SKM-1 treated with dmso at 0.1 percent for 144 hours (cell line): ENCODE measurements around the gene SF3B6.
A peak's percentile ranks its signal among the peaks of the same experiment; 100 is the strongest.
"Not testable (repeated sequence)": the region's sequence is repeated elsewhere in the genome, so short reads cannot be mapped to it uniquely, and the experiment has no call there.

Source experiments
- DNase-seq: peaks from one replicate; lab custom pipeline; 2025; ENCODE audit not compliant: unreplicated experiment; lab: John Stamatoyannopoulos, UW

SF3B6 gene

GRCh38 chr2:24075915-24076848 is at the start of gene SF3B6:
TSS of gene SF3B6 (minus strand) at chr2:24076326. CDS start at chr2:24076229, 97 bp downstream.
- DNase-seq = peak; percentile 98

- no peak for DNase-seq
These were observed 47.9 kb upstream of the SF3B6 start for GRCh38 chr2:24123922-24124580.

- DNase-seq = peak; percentile 78
These were observed 47.2 kb upstream of the SF3B6 start, which contains the start of the genes FAM228B and PFN4 for GRCh38 chr2:24123195-24123921. TSS of gene FAM228B (plus strand) at chr2:24123469. CDS start at chr2:24124362, 893 bp downstream. TSS of gene PFN4 (minus strand) at chr2:24123334. CDS start at chr2:24122535, 799 bp downstream.

GRCh38 chr2:24122366-24123194 is 46.5 kb upstream of the SF3B6 start:
- no peak for DNase-seq

- no peak for DNase-seq
These were observed 45.3 kb upstream of the SF3B6 start for GRCh38 chr2:24121469-24121868.

- DNase-seq = no peak
These were observed 44.9 kb upstream of the SF3B6 start for GRCh38 chr2:24121066-24121465.

GRCh38 chr2:24117902-24118301 is 41.8 kb upstream of the SF3B6 start:
- DNase-seq = no peak

GRCh38 chr2:24115057-24115456 is 38.9 kb upstream of the SF3B6 start:
- no peak for DNase-seq

- DNase-seq = no peak
These were observed 35.3 kb upstream of the SF3B6 start for GRCh38 chr2:24111407-24111901.

GRCh38 chr2:24110660-24111303 is 34.7 kb upstream of the SF3B6 start:
- DNase-seq = no peak

- DNase-seq = not testable (repeated sequence)
These were observed 33.3 kb upstream of the SF3B6 start for GRCh38 chr2:24109431-24109830.

- DNase-seq = no peak
These were observed 31.2 kb upstream of the SF3B6 start for GRCh38 chr2:24107336-24107735.

GRCh38 chr2:24106786-24107185 is 30.7 kb upstream of the SF3B6 start:
- DNase-seq = no peak

GRCh38 chr2:24105816-24106215 is 29.7 kb upstream of the SF3B6 start:
- DNase-seq = no peak

- DNase-seq = no peak
These were observed 28.8 kb upstream of the SF3B6 start for GRCh38 chr2:24104906-24105305.

GRCh38 chr2:24104110-24104650 is 28.1 kb upstream of the SF3B6 start:
- no peak for DNase-seq

- no peak for DNase-seq
These were observed 26.6 kb upstream of the SF3B6 start for GRCh38 chr2:24102677-24103076.

GRCh38 chr2:24101992-24102391 is 25.9 kb upstream of the SF3B6 start:
- DNase-seq = no peak

- not testable (repeated sequence) for DNase-seq
These were observed 24.6 kb upstream of the SF3B6 start for GRCh38 chr2:24100732-24101131.
